GM18498 (cell line): ENCODE measurements around the gene RRP7A.
A peak's percentile ranks its signal among the peaks of the same experiment; 100 is the strongest.
"Not testable (repeated sequence)": the region's sequence is repeated elsewhere in the genome, so short reads cannot be mapped to it uniquely, and the experiment has no call there.

ENCODE experiments used
- ATAC-seq: cut with Tn5 transposase; IDR thresholded peaks from one replicate; pipeline ENCODE4 v1.9.1; 2021; ENCODE audit warnings: mild to moderate bottlenecking, moderate library complexity; ENCODE audit not compliant: unreplicated experiment

Gene RRP7A, protein sequence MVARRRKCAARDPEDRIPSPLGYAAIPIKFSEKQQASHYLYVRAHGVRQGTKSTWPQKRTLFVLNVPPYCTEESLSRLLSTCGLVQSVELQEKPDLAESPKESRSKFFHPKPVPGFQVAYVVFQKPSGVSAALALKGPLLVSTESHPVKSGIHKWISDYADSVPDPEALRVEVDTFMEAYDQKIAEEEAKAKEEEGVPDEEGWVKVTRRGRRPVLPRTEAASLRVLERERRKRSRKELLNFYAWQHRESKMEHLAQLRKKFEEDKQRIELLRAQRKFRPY

DNA sequence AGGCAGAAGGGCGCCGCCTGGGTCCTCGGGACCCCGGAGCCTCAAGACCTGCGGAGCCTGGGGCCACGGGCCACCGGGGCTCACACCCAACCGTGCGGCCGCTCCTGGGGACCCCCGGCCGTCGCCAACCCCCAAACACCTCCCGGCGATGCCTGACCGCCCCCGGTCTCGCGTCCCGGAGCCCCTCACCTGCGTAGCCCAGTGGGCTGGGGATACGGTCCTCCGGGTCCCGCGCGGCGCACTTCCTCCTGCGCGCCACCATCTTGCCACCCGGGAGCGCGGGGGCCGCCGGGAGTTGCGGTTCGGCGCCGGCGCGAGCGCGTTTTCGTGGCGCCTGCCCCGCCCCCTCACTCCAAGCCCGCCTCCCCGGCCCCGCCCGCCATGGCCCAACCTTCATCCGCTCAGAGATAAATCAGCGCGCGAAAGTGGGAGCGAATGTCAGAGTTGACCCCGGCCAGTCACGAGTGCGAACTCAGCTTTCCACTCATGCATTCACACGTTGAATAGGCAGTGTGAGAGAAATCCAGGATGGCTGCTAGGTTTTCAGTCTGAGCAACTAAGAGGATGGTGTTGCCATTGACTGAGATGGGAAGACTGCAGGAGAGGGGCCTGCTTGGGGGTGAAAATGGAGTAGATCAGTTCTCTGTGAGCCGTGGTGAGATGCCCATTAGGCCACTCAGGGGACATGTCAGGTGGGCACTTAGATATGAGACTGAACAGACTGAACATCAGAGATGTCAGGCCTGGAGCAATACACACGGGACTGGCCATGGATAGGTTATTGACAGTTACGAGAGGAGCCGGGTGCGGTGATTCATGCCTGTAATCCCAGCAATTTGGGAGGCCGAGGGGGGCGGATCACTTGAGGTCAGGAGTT lies at the start of gene RRP7A:
TSS of gene RRP7A (minus strand) at position 272 of the 877 bp plus-strand sequence. CDS start at position 262, 10 bp downstream.
- ATAC-seq, result peak; percentile 86

DNA sequence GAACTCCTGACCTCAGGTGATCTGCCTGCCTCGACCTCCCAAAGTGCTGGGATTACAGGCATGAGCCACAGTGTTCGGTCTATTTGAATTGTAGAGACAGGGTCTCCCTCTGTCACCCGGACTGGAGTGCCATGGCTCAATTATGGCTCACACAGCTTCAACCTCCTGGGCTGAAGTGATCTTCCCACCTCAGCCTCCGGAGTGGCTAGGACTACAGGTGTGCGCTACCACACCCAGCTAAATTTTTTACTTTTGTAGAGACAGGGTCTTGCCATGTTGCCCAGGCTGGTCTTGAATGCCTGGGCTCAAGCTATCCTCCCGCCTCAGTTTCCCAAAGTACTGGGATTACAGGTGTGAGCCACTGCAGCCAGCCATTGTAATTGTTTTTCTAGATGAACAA lies 48.4 kb upstream of the RRP7A start:
- not testable (repeated sequence) for ATAC-seq

DNA sequence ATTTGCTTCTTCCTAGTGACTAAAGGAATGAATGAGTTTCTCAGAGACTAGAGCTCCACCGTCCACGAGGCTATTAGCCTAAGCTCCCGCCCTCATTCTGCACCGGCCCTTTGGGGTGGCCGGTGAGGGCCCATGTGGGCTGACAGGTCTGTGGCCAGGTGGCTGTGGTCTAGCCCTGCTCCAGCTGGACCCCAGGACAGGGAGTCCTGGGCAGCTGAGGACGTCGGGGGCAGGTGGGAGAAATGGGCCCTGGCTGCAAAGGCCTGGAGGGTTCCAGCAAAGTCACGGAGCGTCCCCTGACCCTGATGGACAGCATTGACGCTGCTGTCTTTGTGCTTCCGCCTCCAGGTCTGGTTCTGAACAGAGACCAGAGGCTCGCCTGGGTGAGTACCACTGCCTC lies 46.4 kb upstream of the RRP7A start:
- ATAC-seq, result no peak

DNA sequence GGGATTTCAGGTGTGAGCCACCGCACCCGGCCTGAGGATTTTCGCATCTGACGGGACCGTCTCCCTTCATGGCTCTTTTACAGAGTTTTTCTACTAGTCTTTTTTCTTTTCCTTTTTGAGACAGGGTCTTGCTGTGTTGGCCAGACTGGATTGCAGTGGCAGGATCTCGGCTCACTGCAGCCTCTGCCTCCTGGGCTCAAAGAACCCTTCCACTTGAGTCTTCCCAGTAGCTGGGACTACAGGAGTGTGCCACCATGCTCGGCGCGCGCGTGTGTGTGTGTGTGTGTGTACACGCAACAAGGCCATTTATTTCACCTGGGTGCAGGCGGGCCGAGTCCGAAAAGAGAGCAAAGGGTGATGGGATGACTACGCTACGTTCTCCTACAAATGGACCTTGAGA lies 45.1 kb upstream of the RRP7A start:
- ATAC-seq, result no peak

DNA sequence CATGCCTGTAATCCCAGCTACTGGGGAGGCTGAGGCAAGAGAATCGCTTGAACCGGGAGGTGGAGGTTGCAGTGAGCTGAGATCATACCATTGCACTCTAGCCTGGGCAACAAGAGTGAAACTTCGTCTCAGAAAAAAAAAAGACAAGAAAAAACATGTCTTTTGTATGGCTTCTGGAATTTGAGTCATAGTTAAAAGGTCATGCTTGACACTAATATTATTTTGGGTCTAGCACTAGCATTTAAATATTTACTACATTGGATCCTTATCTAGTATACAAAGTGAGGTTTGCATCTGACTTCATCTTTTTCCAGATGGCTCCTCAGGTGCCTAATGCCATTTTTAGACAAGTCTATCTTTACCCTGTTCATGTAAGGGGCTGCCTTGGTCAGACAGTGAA lies 44.3 kb upstream of the RRP7A start:
- not testable (repeated sequence) for ATAC-seq

DNA sequence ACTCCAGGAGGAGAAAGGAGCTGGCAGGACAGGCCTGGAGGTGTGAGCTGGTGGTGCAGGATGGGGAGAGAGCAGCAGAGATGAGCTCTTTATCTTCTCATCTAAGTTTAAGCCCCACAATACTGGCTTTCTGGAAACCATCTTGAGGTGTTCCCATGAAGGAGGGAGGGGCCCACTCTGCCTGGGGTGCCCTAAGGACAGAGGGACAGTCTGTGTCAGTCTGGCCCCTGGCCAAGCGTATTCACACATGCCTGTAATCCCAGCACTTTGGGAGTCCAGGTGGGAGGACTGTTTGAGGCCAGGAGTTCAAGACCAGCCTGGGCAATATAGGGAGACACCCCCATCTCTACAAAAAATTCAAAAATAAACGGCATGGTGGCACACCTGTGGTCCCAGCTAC lies 43.1 kb upstream of the RRP7A start:
- no peak for ATAC-seq

DNA sequence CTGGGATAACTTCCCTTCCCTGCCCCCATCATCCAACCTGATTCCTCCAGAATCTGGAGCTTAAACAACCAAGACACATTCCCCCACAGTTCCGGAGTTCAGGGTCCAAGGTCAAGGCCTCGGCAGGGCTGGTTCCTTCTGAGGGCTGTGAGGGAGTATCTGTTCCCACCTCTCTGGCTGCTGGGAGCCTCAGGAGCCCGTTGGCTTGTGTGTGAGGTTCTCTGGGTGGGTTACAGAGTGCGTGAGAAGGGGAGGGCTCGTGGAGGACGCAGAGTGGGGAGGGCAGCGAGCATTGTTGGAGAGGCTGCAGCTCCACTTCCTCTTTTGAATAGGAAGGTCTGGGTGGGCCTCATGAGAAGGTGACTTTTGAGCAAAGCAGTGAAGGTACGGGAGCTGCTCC lies 42.7 kb upstream of the RRP7A start:
- peak; percentile 59 for ATAC-seq

DNA sequence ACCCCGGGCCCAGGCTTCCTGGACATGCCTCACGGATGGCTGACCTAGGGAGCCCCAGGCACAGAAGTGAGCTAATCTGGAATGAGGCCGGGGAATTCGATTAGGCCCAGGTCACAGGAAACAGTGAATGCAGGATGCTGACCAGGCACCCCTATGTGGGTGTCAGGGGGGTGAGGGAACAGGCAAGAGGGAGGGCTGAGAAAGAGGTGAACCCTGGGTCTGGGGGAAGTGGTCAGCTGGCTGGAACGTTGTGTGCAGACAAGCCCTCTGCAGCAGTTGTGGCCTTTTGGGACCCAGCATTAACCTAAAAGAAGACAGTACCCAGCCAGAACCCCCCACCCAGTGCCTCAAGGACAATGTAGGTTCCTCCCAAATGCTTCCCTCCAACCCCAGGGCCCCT lies 42.3 kb upstream of the RRP7A start:
- ATAC-seq, result no peak

DNA sequence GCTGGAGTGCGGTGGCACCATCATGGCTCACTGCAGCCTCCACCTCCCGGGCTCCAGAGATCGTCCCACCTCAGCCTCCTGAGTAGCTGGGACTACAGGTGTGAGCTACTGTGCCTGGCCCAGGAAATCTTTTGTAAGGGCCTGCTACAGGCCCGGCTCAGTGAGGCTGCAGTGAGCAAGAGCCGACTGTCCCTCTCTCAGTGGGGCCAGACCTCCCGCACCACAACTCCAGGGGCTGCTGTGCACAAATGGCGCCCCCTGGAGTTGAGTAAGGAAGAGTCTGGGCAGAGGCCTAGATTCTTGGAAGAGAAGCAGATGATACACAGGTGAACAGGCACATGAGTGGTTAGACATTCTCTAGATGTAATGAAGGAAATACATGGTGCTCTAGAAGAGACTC lies 41.2 kb upstream of the RRP7A start:
- ATAC-seq, result no peak

DNA sequence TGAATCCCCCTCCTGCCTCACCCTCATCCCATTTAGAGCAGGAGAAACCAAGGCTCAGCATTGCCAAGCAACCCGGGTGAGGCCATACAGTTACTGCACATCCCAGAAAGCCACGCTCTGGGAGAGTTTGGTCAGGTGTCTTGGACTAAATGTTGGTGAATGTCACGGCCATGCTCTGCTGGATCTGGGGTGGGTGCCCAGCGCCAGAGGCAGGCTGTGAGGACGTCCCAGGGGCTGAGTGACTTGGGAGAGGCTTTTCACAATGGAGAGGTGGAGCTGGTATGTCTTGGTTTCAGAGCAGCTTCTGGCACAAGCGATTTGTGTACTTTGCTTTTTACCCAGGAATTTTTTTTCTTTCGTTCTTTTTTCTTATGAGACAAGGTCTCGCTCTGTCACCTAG lies 40.8 kb upstream of the RRP7A start:
- ATAC-seq, result no peak

DNA sequence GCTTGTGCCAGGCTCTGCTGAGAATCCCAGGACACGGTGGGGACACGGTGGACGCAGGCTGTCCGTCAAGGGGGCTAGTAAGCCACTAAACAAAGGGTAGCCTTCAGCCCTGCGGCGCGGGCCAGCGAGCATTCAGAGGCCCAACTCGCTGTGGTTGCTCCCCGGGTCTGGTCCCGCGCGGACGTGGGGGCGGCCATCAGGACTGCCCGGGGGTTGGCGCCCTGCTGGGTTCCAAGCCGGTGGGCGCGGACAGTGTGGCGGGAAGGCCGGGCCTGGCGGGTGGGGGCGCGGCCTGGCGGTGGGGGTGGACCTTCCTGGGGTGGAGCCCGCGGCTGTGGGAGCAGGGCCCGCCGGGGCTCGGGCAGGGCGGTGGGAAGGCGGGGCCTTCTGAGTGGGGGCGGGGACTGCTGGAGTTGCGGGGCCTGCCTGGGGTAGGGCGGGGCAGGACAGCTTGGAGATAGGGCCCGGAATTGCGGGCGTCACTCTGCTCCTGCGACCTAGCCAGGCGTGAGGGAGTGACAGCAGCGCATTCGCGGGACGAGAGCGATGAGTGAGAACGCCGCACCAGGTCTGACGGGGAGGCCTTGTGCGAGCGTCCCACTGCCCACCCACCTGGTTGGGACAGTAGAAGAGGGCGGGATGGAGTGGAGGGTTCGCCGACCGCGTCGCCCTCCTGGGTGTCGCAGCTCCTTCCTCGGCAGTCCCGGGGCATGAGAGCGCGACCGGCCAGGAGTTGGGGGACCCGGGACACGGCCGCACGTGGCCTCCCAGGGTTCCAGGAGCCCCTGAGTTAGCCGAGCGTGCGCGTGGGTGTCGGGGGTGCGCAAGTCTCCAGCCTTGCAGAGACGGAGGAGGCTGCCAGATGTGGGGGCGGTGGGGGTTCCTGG lies 34.1 kb upstream of the RRP7A start, which contains the start of gene SERHL2:
TSS of gene SERHL2 (plus strand) at position 482 of the 887 bp plus-strand sequence. CDS start at position 547, 65 bp downstream.
- peak; percentile 77 for ATAC-seq

DNA sequence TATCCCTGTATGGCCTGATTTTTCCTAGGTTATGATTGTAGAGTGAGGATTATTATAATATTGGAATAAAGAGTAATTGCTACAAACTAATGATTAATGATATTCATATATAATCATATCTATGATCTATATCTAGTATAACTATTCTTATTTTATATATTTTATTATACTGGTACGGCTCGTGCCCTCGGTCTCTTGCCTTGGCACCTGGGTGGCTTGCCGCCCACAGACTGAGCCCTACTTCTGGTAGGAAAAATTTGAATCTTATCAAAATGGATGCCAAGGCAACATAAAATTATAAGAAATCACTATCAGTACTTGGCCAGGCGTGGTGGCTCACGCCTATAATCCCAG lies 32.7 kb upstream of the RRP7A start:
- not testable (repeated sequence) for ATAC-seq

DNA sequence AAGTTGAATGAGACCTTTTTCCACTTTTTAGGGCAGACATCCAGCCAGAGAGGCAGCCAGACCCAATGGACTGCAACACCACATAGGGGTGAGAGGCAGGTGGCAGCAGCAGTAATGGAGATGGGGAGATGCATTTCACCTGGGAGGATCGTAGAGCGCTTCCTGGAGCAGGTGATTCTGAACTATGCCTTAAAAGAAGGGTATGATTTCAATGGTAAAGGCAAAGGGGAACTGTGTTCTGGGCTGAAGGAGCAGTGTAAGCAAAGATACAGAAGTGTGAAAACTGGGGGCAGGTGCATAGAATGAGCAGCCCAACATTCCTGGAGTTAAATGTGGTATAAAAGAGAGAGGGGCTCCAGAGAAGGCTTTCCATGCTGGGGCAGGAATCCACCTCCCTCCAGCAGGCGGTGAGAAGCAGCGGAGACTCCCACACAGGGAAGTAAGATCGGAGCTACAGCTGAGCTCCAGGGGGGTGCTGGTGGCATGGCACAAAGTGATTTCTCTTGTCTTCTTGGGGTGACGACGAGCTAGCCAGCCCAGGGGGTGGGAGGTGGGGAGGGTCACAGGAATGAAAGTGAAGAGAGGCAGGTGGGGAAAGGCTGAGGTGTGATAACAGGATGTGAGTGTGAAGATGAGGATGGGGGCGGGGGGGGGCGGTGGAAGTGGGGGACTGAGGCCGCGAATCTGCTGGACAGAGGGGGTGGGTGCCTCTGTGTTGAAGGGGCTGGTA lies 29.9 kb upstream of the RRP7A start:
- no peak for ATAC-seq

DNA sequence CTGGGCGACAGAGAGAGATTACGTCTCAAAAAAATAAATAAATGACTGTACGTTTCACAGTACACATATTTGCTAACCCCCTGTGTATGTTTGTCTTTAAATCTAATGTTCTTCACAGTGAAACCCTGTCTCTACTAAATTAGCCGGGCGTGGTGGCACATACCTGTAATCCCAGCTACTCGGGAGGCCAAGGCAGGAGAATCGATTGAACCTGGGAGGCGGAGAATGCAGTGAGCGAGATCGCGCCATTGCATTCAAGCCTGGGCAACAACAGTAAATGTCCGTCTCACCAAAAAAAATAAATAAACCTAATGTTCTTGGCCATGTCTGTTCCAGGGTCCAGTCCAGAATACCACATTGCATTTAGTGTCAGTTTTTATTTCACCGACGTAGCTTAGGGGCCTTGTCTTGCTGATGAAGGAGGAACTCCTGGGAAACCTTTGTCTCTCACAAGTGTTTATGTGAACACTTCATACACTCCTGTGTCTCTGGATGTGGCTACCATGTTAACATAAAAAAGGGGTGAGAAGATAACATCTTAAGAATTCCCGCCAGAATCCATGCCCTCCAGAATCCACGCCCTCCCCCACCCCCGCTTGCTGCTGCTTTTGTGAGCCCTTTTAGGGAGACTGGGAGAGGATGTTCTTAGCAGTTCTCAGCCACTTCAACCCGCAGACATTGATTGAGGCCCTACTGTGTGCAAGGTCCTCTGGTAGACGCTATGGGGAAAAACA lies 29.2 kb upstream of the RRP7A start:
- no peak for ATAC-seq

DNA sequence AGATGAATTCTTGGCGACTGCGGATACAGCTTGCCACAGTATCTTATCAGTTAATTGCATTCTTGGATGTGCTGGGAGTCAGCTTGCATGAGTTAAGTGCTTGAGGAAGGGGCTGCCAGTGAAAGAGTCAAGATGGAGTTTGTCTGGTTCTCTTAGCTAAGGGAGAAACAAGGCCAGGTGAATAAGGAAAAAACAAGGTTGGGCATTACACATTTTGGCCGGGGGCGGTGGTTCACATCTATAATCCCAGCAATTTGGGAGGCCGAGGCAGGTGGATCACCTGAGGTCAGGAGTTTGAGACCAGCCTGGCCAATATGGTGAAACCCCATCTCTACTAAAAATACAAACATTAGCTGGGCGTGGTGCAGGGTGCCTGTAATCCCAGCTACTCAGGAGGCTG lies 28.5 kb upstream of the RRP7A start:
- not testable (repeated sequence) for ATAC-seq

DNA sequence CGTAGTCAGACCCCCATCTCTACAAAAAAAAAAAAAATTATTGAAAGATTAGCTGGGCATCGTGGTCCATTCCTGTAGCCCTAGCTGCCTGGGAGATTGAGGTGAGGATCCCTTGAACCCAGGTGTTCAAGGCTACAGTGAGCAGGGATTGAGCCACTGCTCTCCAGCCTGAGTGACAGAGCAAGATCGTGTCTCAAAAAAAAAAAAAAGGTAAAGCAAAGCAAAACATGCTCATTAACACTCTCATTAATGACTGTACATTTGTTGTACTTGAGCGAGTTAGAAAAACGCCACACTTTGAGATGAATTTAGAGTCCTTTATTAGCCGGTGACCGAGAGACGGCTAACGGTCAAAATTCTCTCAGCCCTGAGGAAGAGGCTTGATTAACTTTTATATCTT lies 28.0 kb upstream of the RRP7A start:
- no peak for ATAC-seq

DNA sequence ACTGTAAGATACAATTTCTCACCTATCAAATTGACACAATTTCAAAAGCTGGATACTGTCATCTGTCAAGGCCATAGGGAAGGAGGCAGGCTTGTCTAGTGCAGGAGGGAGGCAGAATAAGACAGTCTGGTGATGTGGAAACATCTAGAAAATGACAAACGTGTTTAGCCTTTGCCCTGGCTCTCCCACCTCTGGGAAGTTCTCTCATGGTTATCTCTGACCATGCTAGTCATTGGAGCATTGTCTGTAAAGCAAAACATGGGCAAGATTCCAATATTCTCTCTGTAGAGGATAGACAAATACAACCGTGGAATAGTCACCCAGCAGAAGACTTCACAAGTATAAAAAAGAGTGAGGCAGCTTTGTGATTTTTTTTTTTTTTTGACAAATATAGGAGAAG lies 25.1 kb upstream of the RRP7A start:
- no peak for ATAC-seq

DNA sequence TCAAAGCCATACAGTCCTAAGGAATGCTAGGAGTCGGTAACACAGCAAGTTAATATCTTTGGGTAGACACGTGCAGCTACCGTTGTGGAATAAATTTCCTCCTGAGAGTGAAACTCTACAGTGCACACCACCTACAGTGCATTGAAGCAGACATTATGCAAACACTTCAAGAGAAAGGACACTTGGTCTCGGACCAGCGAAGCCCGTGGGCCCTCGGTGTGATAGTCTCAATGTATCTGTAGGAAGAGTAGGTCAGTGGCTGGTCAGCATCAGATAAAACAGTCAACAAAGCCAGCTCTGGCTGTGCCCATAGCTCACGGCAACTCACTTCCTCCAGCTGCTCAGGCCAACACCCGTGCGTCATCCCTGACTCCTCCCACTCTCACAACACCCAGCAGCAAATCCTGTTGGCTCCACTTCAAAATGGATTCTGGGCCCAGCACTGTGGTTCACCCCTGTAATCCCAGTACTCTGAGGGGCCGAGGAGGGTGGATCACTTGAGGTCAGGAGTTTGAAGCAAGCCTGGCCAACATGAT lies 19.7 kb upstream of the RRP7A start:
- ATAC-seq, result peak; percentile 49

DNA sequence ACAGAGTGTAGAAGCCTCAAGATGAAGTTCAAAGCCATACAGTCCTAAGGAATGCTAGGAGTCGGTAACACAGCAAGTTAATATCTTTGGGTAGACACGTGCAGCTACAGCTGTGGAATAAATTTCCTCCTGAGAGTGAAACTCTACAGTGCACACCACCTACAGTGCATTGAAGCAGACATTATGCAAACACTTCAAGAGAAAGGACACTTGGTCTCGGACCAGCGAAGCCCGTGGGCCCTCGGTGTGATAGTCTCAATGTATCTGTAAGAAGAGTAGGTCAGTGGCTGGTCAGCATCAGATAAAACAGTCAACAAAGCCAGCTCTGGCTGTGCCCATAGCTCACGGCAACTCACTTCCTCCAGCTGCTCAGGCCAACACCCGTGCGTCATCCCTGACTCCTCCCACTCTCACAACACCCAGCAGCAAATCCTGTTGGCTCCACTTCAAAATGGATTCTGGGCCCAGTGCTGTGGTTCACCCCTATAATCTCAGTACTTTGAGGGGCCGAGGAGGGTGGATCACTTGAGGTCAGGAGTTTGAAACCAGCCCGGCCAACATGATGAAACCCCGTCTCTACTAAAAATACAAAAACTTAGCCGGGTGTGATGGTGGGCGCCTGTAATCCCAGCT lies 17.7 kb upstream of the RRP7A start:
- ATAC-seq, result peak; percentile 53
